GM13977 (cell line): Measurements from ENCODE around the gene SART3.

ENCODE experiments used
- DNase-seq: peaks from one replicate; pipeline ENCODE4 v3.0.0; 2012; ENCODE audit warnings: low spot score
- in situ Hi-C: fragments of 300-500 bp; cut with MboI; formaldehyde crosslinking; loops from one replicate; pipeline ENCODE4 v1.12.0; 2022; ENCODE audit warnings: low sequenced_read_pairs, low pct_unique_long_range_greater_than_20kb, mixed read lengths, inconsistent platforms; ENCODE audit not compliant: unreplicated experiment
- TF ChIP-seq, protein P1 (sequence below): IDR thresholded peaks from 2 replicates; pipeline ENCODE4 v1.5.1; 2012; ENCODE audit warnings: mild to moderate bottlenecking, control low read depth; ENCODE audit not compliant: insufficient read depth; ENCODE audit errors: extremely low read depth, missing control alignments

The SART3 gene

DNA sequence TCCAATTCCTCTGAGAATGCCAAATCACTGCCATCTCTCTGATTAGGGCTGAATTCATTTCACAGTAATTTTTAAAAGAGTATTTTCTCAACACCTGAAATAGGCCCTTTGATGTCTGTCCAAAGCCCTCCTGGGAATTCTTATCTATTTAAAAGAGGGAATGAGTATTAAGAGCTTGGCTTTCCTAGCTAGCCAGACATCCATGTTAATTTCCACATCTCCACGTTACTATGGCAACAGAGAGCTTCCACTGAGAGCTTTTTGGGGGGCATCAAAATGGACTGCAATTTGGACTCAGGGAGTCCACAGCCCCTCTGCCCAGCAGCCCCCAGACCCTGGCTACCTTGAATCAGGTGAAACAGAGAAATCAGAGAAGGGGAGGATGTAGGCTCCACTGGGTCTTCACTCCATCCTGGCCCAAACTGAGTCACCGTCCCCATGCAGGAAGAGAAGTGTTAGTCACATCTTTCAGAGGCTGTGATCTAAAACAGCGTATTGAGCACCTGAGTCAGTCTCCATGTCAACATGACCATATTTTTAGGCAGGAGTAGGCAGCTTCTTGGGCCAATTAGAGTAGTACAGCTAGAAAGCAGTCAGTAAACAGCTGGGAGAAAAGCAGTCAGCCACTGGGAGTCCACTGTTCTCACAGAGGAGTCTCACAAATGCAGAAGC is 52.9 kb downstream of the SART3 start:
- TF ChIP-seq, protein P1, sequence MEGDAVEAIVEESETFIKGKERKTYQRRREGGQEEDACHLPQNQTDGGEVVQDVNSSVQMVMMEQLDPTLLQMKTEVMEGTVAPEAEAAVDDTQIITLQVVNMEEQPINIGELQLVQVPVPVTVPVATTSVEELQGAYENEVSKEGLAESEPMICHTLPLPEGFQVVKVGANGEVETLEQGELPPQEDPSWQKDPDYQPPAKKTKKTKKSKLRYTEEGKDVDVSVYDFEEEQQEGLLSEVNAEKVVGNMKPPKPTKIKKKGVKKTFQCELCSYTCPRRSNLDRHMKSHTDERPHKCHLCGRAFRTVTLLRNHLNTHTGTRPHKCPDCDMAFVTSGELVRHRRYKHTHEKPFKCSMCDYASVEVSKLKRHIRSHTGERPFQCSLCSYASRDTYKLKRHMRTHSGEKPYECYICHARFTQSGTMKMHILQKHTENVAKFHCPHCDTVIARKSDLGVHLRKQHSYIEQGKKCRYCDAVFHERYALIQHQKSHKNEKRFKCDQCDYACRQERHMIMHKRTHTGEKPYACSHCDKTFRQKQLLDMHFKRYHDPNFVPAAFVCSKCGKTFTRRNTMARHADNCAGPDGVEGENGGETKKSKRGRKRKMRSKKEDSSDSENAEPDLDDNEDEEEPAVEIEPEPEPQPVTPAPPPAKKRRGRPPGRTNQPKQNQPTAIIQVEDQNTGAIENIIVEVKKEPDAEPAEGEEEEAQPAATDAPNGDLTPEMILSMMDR = no peak
- in situ Hi-C loops = no loop called here

DNA sequence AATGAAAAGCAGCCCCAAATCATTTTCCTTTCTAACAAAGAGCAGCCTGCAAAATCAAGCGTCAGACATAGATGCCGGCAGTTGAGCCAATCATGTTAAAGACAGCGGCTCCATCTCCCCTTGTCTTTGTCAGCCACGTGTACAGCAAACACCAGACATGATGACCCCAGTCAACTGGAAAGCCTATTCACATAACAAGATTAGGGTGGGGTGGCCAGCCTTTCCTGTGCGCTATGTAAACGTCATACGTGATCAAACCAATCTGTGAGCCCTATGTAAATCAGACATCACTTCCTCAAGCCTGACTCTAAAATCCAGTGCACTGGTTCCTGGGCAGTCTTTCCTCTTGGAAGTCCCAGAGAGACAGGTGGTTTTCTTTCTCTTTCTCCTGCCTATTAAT is 55.8 kb downstream of the SART3 start:
- DNase-seq = no peak
- TF ChIP-seq, protein P1 = no peak
- in situ Hi-C loops = no loop called here

More for the DNA sequence above, 52.9 kb downstream of the SART3 start:
- DNase-seq = no peak

DNA sequence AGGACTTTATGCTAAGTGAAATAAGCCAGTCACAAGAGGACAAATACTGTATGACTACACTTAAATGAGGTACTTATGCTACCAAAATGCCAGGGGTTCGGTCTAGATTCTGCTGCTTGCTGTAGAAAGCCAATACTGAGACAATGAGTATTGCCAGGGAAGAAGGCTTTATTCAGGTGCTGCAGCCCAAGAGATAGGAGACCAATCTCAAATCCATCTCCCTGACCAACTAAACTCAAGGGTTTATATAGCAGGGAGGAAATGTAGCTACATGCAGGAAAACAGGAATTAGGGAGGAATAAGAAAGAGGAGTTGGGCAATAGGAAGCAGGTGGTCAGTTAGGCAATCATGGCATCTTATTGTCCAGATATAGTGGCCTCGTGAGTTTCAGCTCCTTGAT is 58.1 kb downstream of the SART3 start:
- TF ChIP-seq, protein P1 = no peak
- in situ Hi-C loops = no loop called here
- DNase-seq = no peak

DNA sequence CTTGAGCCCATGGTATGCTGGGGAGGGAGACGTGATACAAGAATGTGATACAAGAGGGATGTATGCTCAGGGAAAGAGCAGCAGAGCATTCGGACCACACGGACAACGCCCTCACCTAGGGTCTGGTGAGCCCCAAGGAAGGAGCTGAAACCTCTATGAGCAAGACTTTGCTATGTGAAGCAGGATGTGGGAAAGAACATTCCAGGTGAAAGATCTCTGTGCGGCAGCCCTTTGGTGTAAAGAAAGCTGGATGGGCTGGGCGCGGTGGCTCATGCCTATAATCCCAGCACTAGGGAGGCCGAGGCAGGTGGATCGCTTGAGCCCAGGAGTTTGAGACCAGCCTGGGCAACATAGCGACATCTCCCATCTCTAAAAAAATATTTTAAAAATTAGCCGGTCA is 62.8 kb downstream of the SART3 start:
- TF ChIP-seq, protein P1 = no peak
- in situ Hi-C loops = loop anchor here (25.0 kb wide), 1 partner anchor 511 kb away; no protein-coding TSS in a partner anchor
- no peak for DNase-seq

DNA sequence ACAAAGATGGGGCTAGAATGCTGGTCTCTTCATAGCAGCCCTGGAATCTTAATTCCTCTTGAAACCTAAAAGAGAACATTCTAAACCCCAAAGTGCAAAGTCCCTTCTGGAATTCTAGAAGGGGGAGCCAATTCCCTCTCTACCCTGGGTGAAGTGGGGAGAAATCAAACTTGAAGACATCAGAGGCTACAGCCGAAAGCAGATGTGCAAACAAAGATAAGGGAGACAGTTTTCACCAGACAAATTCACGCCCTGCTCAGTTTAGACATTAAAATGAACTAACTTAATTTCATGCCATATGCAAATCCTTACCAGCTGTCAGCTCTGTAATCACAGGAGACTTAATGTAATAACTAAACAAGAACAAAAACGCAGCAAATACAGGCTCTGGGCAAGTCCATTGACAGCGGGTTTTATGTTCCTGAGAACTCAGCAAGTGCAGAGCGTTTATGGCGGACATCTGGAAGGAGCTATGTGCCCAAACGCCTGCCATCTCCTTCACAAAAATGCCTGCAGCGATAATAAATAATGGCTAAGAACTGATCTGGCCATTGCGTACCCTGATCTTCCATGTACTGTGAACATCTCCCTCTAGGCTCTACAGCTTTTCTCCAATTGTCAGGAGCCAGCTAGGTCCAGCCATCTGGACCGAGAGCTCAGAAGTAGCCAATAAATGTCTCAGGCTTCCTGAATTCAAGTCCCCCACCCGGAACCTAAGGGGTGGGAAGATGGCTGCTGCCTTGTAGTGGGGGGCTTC is 65.0 kb downstream of the SART3 start:
- DNase-seq = no peak
- in situ Hi-C loops = loop anchor here (25.0 kb wide), 1 partner anchor 509 kb away; no protein-coding TSS in a partner anchor
- TF ChIP-seq, protein P1 = no peak

DNA sequence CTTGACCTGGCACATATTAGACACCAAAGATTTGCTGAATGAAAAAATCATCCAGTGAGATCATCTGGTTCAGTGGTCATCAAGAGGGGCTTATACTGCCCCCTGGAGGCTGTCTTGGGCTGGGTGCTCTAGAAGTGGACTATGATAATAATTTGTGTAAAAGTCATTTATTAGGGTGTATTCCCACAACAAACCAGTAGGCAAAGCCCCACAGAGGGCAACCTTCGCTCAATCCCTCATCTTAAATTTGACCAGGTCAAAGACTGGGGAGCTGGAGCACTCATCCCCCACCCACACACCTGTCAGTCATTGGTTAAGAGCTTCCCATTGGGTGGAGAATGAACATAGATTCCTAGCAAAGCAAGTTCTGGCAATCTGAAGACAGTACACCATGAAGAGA is 65.9 kb downstream of the SART3 start:
- in situ Hi-C loops = loop anchor here (25.0 kb wide), 1 partner anchor 508 kb away; no protein-coding TSS in a partner anchor
- TF ChIP-seq, protein P1 = peak; percentile 63
- DNase-seq = peak; percentile 65
